ENCODE results near the gene OR11H1.
"Not testable (repeated sequence)": the region's sequence is repeated elsewhere in the genome, so short reads cannot be mapped to it uniquely, and the experiment has no call there.

OR11H1 gene, protein sequence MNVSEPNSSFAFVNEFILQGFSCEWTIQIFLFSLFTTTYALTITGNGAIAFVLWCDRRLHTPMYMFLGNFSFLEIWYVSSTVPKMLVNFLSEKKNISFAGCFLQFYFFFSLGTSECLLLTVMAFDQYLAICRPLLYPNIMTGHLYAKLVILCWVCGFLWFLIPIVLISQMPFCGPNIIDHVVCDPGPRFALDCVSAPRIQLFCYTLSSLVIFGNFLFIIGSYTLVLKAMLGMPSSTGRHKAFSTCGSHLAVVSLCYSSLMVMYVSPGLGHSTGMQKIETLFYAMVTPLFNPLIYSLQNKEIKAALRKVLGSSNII

DNA sequence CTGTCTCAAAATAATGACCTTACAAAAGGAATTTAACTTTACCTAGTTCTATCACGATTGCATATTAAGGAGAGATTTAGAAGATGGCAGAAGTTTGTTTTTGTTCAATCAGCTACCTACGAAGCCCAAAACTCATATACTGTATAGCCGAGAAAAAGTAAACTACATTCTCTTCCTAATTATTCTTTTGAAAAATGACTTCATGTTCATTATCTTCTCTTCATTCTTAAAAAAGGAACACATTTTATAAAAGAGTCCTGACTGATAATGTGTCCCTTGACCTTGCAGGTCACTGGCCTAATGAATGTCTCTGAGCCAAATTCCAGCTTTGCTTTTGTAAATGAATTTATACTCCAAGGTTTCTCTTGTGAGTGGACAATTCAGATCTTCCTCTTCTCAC is at the start of gene OR11H1:
Gene OR11H1 (plus strand): TSS at position 301 of the 400 bp plus-strand sequence. CDS start 0 bp downstream, at position 301.
- H2AFZ ChIP-seq (ENCODE audit: low read depth); H3K9ac ChIP-seq; H3K27me3 ChIP-seq (ENCODE audit: insufficient read depth, low read depth); H3K36me3 ChIP-seq (ENCODE audit: insufficient read depth); H3K4me1 ChIP-seq (ENCODE audit: low read depth, poor library complexity, severe bottlenecking); H3K4me2 ChIP-seq; H3K27ac ChIP-seq; H3K79me2 ChIP-seq (ENCODE audit: insufficient read depth, low read depth); H4K20me1 ChIP-seq (ENCODE audit: insufficient read depth); H3K4me3 ChIP-seq (IDR thresholded peaks at IDR 0.05; ENCODE audit: insufficient read depth, low read depth, low read length): not testable (repeated sequence)

DNA sequence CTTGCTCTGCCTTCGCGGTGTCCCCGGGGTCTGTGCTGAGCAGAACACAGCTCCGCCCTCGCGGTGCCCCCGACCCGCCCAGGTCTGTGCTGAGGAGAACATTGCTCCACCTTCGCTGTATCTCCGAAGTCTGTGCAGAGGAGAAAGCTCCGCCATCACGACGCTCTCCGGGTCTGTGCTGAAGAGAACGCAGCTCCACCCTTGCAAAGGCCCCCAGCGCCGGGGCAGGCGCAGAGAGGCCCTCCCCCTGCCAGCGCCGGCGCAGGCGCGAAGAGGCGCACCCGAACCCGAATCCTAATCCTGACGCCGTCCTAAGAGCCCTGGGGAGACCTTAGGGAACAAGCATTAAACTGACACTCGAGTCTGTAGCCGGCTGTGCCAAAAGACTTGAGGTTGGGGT is 18.0 kb upstream of the OR11H1 start:
- not testable (repeated sequence) for H3K9ac ChIP-seq; H3K27ac ChIP-seq; H3K36me3 ChIP-seq (ENCODE audit: insufficient read depth); H3K27me3 ChIP-seq (ENCODE audit: insufficient read depth, low read depth); H3K4me1 ChIP-seq (ENCODE audit: low read depth, poor library complexity, severe bottlenecking); H3K4me2 ChIP-seq; H4K20me1 ChIP-seq (ENCODE audit: insufficient read depth); H3K79me2 ChIP-seq (ENCODE audit: insufficient read depth, low read depth); H3K4me3 ChIP-seq (IDR thresholded peaks at IDR 0.05; ENCODE audit: insufficient read depth, low read depth, low read length); H2AFZ ChIP-seq (ENCODE audit: low read depth)

DNA sequence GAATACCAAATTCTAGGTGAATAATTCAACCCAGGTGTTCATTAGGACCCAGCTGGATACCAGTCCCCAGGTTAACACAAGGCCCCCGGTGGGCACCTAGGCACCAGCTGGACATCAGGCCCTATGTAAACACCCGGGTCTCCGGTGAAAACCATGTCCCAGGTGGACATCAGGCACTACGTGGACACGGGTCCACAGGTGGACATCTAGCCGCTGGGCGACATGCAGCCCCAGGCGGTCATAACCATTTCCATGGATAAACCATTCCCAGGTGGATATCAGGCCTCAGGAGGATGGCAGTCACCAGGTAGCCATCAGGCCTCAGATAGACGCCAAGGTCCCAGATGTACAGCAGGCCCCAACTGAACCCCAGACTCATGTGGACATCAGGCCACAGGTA is 12.1 kb upstream of the OR11H1 start:
- H2AFZ ChIP-seq (ENCODE audit: low read depth); H3K4me1 ChIP-seq (ENCODE audit: low read depth, poor library complexity, severe bottlenecking); H3K79me2 ChIP-seq (ENCODE audit: insufficient read depth, low read depth); H3K9ac ChIP-seq; H3K36me3 ChIP-seq (ENCODE audit: insufficient read depth); H3K4me2 ChIP-seq; H4K20me1 ChIP-seq (ENCODE audit: insufficient read depth); H3K4me3 ChIP-seq (IDR thresholded peaks at IDR 0.05; ENCODE audit: insufficient read depth, low read depth, low read length); H3K27me3 ChIP-seq (ENCODE audit: insufficient read depth, low read depth); H3K27ac ChIP-seq: not testable (repeated sequence)

DNA sequence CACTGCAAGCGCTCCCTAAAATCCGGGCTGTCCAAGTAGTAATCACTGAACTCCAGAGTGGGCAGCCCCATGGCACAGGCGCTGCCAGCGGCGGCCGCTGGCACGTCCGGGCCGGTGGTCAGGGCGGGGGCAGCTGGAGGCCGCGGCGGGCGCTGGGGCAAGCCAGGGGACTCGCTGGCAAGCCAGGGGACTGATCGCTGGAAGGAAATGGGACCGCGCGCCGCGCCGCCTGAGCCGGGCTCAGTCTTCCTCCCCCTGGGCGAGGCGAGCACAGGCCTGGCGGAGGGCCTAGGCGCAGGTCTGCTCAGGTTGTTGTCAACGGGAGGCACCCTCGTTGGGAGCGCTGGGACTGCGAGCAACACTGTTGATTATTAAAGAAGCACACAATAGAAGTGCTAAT is 25.8 kb downstream of the OR11H1 start:
- H2AFZ ChIP-seq (ENCODE audit: low read depth); H3K79me2 ChIP-seq (ENCODE audit: insufficient read depth, low read depth); H3K9ac ChIP-seq; H4K20me1 ChIP-seq (ENCODE audit: insufficient read depth); H3K27me3 ChIP-seq (ENCODE audit: insufficient read depth, low read depth); H3K4me1 ChIP-seq (ENCODE audit: low read depth, poor library complexity, severe bottlenecking); H3K4me2 ChIP-seq; H3K4me3 ChIP-seq (IDR thresholded peaks at IDR 0.05; ENCODE audit: insufficient read depth, low read depth, low read length); H3K27ac ChIP-seq; H3K36me3 ChIP-seq (ENCODE audit: insufficient read depth): not testable (repeated sequence)

DNA sequence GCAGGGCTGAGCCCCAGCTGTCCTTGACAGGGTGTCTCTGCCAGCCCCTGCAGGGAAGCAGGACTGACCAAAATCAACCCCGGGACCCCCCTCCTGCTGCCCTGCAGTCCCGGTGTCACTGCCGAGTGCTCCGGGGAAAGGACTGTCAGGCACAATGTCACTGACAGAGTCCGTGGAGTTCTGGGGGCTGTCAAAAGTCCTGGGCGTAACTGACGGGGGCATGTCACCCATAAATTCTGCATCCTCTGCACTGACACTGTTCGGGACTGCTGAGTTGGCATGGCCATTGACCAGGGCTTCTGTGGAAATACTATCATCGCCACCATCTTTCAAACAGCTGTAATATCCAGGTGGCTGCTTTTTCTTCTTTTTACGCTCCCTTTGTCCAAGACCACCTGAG is 35.5 kb downstream of the OR11H1 start:
- H3K4me3 ChIP-seq (IDR thresholded peaks at IDR 0.05; ENCODE audit: insufficient read depth, low read depth, low read length); H3K79me2 ChIP-seq (ENCODE audit: insufficient read depth, low read depth); H3K27me3 ChIP-seq (ENCODE audit: insufficient read depth, low read depth); H4K20me1 ChIP-seq (ENCODE audit: insufficient read depth); H3K4me2 ChIP-seq; H3K27ac ChIP-seq; H3K9ac ChIP-seq; H2AFZ ChIP-seq (ENCODE audit: low read depth); H3K36me3 ChIP-seq (ENCODE audit: insufficient read depth); H3K4me1 ChIP-seq (ENCODE audit: low read depth, poor library complexity, severe bottlenecking): not testable (repeated sequence)

DNA sequence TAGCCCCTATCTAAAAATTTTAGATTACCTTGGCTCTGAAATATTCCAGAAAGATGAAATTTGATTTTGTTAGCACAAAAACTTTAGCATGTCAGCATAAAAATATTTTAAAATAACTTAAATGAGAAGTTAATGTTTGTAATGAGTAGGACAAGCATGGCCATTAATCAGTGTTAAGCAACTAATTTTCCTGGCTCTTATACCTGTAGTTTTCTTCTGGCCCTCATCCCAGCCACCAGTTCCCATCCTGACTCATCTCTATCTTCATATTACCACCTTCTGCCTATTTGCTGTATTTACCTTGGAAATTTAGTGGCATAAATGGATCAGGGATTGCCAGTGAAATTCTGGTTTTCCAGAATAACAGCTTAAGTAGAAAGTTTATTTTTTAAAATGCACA is 37.1 kb downstream of the OR11H1 start:
- H3K4me1 ChIP-seq (ENCODE audit: low read depth, poor library complexity, severe bottlenecking); H3K9ac ChIP-seq; H3K79me2 ChIP-seq (ENCODE audit: insufficient read depth, low read depth); H2AFZ ChIP-seq (ENCODE audit: low read depth); H3K27me3 ChIP-seq (ENCODE audit: insufficient read depth, low read depth); H3K4me2 ChIP-seq; H4K20me1 ChIP-seq (ENCODE audit: insufficient read depth); H3K36me3 ChIP-seq (ENCODE audit: insufficient read depth); H3K27ac ChIP-seq; H3K4me3 ChIP-seq (IDR thresholded peaks at IDR 0.05; ENCODE audit: insufficient read depth, low read depth, low read length): not testable (repeated sequence)

Measured in KMS-11 (cell line).